DMS53 (cell line): ENCODE results near the gene HDAC4.

ENCODE experiments used
- DNase-seq: peaks from one replicate; lab custom pipeline; 2025; lab: John Stamatoyannopoulos, UW

The HDAC4 gene

GRCh38 chr2:239253701-239254436 is 147.0 kb downstream of the HDAC4 start:
- DNase-seq: no peak

GRCh38 chr2:239253264-239253663 is 147.6 kb downstream of the HDAC4 start:
- no peak for DNase-seq

GRCh38 chr2:239252801-239253200 is 148.0 kb downstream of the HDAC4 start:
- DNase-seq: no peak

GRCh38 chr2:239252393-239252792 is 148.4 kb downstream of the HDAC4 start:
- DNase-seq: no peak

- DNase-seq: no peak
Observed at GRCh38 chr2:239251971-239252370, 148.8 kb downstream of the HDAC4 start.

- no peak for DNase-seq
Observed at GRCh38 chr2:239250216-239251081, 150.4 kb downstream of the HDAC4 start.

- DNase-seq: peak; percentile 52
Observed at GRCh38 chr2:239249776-239250175, 151.0 kb downstream of the HDAC4 start.

- DNase-seq: no peak
Observed at GRCh38 chr2:239249048-239249447, 151.8 kb downstream of the HDAC4 start.

- DNase-seq: peak; percentile 93
Observed at GRCh38 chr2:239247401-239248245, 153.2 kb downstream of the HDAC4 start.

- DNase-seq: peak; percentile 100
Observed at GRCh38 chr2:239246723-239247122, 154.1 kb downstream of the HDAC4 start.

GRCh38 chr2:239245872-239246721 is 154.7 kb downstream of the HDAC4 start:
- peak; percentile 99 for DNase-seq

GRCh38 chr2:239245107-239245506 is 155.7 kb downstream of the HDAC4 start:
- DNase-seq: peak; percentile 68

GRCh38 chr2:239244625-239245024 is 156.2 kb downstream of the HDAC4 start:
- no peak for DNase-seq

- no peak for DNase-seq
Observed at GRCh38 chr2:239241431-239241960, 159.3 kb downstream of the HDAC4 start.

- DNase-seq: no peak
Observed at GRCh38 chr2:239240414-239240881, 160.4 kb downstream of the HDAC4 start.

- peak; percentile 30 for DNase-seq
Observed at GRCh38 chr2:239239607-239240413, 161.0 kb downstream of the HDAC4 start.

- no peak for DNase-seq
Observed at GRCh38 chr2:239238839-239239606, 161.8 kb downstream of the HDAC4 start.

- DNase-seq: no peak
Observed at GRCh38 chr2:239238381-239238780, 162.4 kb downstream of the HDAC4 start.

GRCh38 chr2:239236808-239237205 is 164.0 kb downstream of the HDAC4 start:
- DNase-seq: peak; percentile 72
